Amygdala (tissue), 56 donors: ENCODE results near the gene TLN1.

Source experiments
- DNase-seq, 56 donors: peaks; one replicate each; lab custom pipeline; 2025; lab: John Stamatoyannopoulos, UW

Gene TLN1

GRCh38 chr9:35673132-35674024 is 58.6 kb downstream of the TLN1 start, which contains the start of gene CA9:
TSS of gene CA9 (plus strand) at chr9:35673928. CDS start at chr9:35673960, 32 bp downstream.
- DNase-seq: peak in 14 of 56 donors; percentile 5 to 48 (median 25)

- no peak for DNase-seq
Observed at GRCh38 chr9:35669331-35670145, 62.5 kb downstream of the TLN1 start.

GRCh38 chr9:35667939-35668338 is 64.1 kb downstream of the TLN1 start:
- DNase-seq: no peak

- DNase-seq: no peak
Observed at GRCh38 chr9:35666549-35666948, 65.4 kb downstream of the TLN1 start.

- DNase-seq: no peak
Observed at GRCh38 chr9:35666045-35666444, 66.0 kb downstream of the TLN1 start.

- no peak for DNase-seq
Observed at GRCh38 chr9:35665471-35665818, 66.5 kb downstream of the TLN1 start.

- peak in 46 of 56 donors; percentile 12 to 79 (median 47) for DNase-seq
Observed at GRCh38 chr9:35664531-35665470, 67.2 kb downstream of the TLN1 start, which contains the start of gene ARHGEF39. TSS of gene ARHGEF39 (minus strand) at chr9:35665195. CDS start at chr9:35665169, 26 bp downstream.

- DNase-seq: no peak
Observed at GRCh38 chr9:35662437-35662836, 69.6 kb downstream of the TLN1 start.

GRCh38 chr9:35661756-35662350 is 70.1 kb downstream of the TLN1 start:
- no peak for DNase-seq

- DNase-seq: peak in 5 of 56 donors; percentile 5 to 32 (median 10)
Observed at GRCh38 chr9:35660966-35661415, 71.0 kb downstream of the TLN1 start.

- no peak for DNase-seq
Observed at GRCh38 chr9:35659340-35659739, 72.7 kb downstream of the TLN1 start.

GRCh38 chr9:35658968-35659220 is 73.1 kb downstream of the TLN1 start:
- peak in 4 of 56 donors; percentile 12 to 29 (median 24) for DNase-seq

- peak; percentile 14 to 91 (median 75) for DNase-seq
Observed at GRCh38 chr9:35658137-35658967, 73.6 kb downstream of the TLN1 start, which contains the start of gene CCDC107. TSS of gene CCDC107 (plus strand) at chr9:35658292. CDS start at chr9:35658380, 88 bp downstream.

GRCh38 chr9:35657546-35658136 is 74.4 kb downstream of the TLN1 start, which contains the start of gene RMRP:
TSS of gene RMRP (minus strand) at chr9:35658019.
- DNase-seq: peak; percentile 43 to 99 (median 94)

- DNase-seq: peak in 6 of 56 donors; percentile 27 to 82 (median 54)
Observed at GRCh38 chr9:35656831-35657545, 75.0 kb downstream of the TLN1 start.

GRCh38 chr9:35656348-35656747 is 75.6 kb downstream of the TLN1 start:
- no peak for DNase-seq

- no peak for DNase-seq
Observed at GRCh38 chr9:35653611-35654010, 78.4 kb downstream of the TLN1 start.

GRCh38 chr9:35652829-35653209 is 79.2 kb downstream of the TLN1 start:
- no peak for DNase-seq
